HG03571 (cell line): ENCODE results near the gene SCUBE1.
A peak's percentile ranks its signal among the peaks of the same experiment; 100 is the strongest.
"Not testable (repeated sequence)": the region's sequence is repeated elsewhere in the genome, so short reads cannot be mapped to it uniquely, and the experiment has no call there.

Experiments
- ATAC-seq: cut with Tn5 transposase; IDR thresholded peaks from one replicate; pipeline ENCODE4 v1.9.1; 2021; ENCODE audit not compliant: unreplicated experiment

SCUBE1 gene

DNA sequence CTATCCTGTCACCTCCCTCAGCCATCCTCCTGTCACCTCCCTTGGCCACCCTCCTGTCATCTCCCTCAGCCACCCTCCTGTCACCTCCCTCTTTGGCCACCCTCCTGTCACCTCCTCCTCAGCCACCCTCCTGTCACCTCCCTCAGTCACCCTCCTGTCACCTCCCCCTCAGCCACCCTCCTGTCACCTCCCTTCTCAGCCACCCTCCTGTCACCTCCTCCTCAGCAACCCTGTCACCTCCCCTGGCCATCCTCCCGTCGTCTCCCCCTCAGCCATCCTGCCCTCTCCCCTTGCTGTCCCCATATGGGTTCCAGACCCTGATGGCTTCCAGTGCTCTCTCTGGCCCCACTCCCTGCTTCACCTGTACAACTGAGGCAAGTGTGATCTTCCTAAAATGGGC lies 61.8 kb downstream of the SCUBE1 start:
- no peak for ATAC-seq

DNA sequence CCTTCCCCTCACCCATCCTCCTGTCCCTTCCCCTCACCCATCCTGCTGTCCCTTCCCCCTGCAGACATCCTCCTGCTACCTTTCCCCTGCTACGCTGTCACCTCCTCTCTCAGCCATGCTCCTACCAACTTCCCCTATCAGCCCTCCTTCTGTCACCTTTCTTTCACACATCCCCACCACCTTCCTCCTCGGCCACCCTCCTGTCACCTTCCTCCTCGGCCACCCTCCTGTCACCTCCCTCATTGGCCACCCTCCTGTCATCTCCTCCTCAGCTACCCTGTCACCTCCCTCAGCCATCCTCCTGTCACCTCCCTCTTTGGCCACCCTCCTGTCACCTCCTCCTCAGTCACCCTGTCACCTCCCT lies 62.7 kb downstream of the SCUBE1 start:
- not testable (repeated sequence) for ATAC-seq

DNA sequence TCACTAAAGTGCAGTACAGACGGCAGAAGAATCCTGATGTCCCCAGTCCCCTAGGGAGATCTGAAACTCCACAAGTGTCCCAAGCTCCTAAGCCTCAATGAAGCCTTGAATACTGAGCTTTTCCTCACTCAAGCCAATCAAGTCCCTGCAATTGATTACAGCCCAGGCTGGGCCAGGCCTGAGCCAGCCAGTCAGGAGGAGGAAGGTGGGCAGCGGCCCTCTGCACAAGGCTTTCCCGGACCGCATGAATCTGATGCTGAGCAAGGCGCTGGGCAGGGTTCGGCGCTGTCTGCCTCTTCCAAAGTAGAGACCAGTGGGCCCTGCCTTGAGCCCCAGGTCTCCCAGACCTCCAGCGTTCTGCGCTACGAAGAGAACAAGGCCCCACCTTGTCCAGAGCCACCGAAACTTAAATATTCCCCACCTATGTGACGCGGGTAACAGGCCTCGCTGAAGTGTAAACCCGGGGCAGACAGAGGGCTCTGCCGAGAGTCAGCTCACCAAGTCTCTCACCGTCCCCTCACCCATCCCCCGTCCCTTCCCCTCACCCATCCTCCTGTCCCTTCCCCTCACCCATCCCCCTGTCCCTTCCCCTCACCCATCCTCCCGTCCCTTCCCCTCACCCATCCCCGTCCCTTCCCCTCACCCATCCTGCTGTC lies 63.2 kb downstream of the SCUBE1 start:
- ATAC-seq, result no peak

DNA sequence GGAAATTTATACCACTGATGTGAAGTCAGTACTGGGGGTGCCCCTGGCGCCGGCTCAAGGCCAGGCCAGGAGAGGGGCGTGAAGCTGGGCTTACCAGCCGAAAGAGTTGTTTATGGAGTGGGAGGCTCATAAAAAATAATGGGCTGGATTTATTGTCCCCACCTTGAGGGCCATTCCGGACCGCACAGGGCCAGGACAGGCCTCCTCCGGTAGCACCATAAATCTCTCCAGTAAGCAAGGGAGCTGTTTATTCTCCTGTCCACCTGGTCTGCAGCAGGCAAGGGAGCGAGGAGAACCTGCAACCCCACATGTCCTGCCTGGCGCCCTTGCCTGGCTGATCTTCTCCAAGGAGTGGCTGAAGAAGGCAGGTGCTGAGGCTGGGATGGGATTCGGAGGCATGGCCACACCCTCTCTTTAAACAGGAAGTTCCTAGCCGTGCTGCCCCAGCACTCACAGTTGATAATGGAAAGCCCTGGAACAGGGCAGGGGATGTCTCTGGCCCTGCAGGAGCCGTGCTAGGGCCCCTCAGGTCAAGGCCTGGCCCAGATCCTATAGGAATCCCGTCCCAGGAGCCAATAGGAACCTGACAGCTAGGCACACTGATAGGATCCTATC lies 65.1 kb downstream of the SCUBE1 start:
- no peak for ATAC-seq

DNA sequence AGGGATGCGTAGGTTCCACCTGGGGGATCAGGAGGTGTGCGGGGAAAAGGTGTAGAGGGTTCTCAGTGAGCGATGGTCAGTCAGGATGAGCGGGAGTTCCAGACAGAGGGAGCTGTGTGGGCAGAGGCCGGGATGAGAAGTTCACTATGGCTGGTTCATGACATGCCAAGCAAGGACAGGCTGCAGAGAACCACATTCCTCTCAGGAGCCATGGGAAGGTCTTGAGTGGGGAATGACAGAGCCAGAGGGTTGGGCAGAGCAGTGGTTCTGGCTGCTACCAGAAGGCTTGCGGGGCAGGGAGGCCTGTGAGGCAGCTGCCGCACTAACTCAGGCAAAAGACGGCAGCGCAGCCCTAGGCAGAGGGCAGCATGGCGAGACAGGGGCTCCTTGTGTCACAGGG lies 66.1 kb downstream of the SCUBE1 start:
- ATAC-seq, result no peak

DNA sequence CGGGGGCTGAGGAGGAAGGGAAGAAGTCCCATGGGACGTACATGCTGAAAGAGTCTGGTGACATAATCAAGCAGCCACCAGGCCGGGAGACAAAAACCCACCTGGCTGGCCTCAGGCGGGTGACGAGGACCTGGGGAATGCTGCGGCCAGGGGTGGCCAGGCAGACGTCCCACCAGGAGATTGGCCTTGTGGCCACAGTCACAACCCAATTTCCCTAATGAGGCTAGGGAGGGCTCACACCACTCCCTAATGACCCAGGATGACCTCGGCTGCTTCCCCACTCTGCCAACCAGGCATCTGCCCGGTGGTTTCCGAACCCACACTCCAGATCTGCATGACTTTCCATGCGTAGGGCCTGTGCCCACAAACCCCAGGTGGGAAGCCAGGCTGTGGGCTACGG lies 66.9 kb downstream of the SCUBE1 start:
- no peak for ATAC-seq

DNA sequence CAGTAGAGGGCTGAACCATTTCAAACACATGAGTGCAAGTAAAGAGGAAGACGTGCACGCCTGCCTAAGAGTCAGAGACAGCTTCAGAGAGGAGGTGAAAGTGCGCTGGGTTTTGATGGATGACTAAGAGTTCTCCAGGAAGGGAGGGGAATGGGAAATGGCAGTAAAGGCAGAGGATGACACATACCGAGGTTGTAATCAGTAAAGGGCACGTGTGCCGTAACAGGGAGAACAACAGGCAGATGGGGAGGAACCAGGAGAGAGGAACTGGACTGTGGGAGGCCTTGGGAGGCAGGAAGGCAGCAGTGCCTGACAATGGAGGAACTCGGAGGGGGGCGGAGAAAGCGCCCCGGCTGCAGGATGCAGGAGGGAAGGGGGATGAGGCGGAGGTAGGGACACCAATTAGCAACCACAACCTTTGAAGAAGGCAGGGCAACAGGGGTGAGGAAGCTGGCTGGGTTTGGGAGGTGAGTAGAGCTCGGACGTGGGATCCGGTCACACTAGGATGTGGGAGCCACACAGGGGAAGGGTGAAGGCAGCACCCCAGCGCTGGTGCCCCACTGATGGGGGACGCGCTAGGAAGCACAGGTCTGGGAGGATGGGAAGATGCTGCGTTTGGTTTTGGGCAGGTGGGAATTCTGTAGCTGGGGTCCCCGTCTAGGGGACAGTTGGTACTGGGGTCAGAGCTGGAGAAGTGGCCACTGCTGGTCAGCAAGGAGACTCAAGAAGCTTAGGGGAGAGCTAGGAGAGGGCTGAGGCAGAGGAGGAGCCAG lies 67.4 kb downstream of the SCUBE1 start:
- ATAC-seq, result no peak

DNA sequence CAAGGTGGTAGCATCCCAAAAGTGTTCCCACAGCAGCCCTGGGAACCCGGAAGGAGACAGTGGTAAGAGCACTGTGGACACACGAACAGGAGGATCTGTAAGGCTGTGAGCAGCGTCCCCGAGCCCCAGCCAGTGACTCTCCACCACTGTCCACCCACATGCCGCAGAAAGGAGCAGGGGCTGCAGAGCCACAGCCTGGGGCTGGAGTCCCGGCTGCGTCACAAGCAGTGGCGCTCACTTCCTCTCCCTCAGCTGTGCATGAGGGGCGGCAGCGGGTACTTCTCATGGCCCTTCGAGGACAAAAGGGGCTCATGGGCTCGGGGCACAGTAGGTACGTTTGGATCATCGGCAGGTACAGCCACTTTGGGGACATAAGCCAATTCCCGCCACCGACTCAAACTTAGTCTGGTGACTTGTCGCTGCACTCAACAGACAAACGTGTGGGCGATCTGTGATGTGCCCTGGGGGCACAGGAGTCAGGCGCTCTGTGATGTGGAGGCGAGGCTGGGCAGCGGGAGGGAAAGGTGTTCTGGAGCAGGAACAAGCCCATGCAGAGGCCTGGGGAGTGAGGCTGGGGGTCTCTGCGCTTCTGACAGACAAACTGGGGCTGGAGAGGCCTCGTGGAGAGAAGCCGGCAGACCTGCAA lies 68.5 kb downstream of the SCUBE1 start:
- ATAC-seq, result no peak

DNA sequence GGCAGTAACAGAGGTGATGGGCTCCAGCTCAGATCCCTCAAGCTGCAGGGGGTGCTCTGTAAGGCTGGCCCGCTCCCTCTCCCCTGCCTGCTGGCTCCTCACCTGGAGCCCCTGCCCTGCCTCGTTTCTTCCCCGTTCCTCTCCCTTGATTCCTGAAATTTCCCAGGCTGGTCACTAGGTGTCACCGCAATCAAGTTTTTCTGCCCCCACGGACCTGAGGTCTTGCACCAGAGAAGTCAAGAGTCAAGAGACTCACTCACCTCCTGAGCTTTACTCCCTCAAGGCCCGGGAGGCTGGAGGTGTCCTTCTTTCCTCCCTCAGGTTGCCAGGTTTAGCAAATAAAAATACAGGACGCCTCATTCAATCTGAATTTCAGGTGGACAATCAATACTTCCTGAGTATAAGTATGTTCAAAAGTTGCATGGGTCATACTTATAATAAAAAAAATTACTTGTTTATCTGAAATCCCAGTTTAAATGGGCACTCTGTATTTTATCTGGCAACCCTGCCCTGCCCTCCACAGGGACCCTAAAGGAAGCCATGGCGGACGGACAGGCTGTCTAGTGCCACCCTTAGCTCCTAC lies 69.2 kb downstream of the SCUBE1 start:
- no peak for ATAC-seq

DNA sequence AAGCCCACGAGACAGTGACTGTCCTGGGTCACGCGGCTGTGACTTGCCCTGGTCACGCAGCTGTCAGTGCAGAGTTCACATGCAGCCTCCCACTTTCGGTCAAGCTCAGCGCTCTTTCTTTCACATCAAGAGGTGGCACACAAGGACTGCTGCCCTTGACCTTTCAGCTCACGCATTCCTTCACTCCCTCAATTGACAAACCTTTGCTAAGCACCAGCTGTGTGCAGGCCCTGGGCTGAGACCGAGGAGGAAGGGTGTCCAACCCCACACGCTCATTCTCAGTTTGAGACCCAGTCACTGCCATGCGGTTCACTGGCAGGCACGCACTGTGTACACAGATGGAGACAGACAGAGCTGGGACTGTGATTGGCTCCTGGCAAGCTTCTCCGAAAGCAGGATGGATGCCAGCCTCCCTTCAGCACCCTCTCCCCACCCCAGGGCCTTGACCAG lies 70.3 kb downstream of the SCUBE1 start:
- no peak for ATAC-seq

DNA sequence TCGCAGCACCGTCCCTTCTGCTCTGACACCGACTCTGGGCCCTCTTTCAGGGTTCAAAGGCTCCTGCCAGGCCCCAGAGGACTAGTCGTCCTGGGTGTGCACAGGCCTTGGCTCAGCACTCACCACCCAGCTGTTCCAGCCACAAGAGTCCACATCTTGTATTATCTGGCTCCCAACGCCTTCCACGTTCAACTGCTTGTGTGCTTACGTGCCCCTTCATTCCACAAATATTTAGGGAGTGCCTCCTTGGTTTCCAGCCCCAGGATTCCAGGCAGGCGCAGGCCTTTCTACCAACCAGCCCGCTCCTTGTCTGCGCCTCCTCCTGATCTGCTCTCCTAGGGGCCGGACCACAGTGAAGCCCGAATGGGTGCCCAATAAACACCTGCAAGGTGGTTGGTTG lies 70.9 kb downstream of the SCUBE1 start:
- no peak for ATAC-seq

DNA sequence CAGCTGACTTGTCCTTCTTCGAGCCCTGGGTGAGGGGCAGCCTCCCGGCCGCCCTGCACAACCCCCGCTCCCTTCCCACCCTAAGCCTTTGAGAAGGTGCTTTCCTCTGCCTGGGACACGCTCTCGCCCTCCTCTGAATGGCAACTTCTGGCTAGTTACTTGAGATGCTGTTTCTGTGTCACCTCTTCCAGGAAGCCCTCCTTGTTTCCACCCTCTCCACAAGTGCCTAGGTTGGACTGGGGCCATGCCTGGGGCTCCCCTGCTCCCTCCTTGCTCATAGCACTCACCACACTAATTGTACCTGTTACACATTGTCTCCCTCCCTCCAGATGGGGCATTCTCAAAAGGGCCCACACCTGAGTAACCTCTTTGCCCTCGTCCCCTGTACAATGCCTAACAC lies 72.2 kb downstream of the SCUBE1 start:
- no peak for ATAC-seq

DNA sequence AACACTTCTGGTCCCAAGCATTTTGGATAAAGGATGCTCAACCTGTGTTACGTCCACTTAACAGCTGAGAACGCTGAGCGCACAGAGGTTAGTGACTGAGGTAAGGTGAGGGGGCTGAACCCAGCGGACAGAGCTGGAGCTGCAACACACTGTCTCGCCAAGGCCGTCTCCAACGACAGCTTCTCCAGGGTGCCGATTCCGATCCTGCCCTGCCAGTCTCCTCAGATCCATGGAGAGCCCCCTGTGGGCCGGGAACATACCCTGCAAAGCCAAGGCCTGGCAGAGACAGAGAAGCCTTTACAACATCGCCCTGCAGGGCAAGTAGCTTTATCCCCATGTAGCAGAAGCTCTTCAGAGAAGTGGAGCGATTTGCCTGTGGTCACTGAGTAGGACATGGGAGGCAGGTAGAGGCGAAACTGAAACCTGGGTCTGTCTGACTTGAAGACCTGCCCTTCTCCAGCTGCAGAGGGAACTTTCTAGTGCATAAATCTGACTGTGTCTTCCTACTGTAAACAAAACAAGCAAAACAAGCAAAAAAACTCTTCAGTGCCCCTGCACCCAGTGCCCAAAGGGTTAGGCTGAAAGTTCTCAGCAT lies 72.8 kb downstream of the SCUBE1 start:
- ATAC-seq, result no peak

DNA sequence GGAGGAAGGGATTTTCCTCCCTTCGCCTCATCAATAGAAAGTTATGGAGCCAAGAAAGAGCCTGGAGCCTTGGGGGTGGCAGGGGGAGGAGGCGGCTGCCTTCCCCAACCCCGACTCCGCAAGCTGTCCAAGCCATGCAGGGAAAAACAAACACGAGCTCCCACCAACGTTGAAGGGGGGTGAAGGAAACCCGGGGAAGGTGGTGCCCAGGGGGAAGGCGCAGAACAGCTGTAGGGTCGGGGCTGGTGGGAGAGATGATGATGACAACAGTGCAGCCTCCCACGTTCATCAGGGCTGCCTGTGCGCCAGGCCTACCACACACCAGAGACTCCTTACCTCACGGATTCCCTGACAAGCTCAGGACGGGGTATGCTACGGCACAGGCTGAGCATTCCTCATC lies 73.5 kb downstream of the SCUBE1 start:
- ATAC-seq, result no peak

DNA sequence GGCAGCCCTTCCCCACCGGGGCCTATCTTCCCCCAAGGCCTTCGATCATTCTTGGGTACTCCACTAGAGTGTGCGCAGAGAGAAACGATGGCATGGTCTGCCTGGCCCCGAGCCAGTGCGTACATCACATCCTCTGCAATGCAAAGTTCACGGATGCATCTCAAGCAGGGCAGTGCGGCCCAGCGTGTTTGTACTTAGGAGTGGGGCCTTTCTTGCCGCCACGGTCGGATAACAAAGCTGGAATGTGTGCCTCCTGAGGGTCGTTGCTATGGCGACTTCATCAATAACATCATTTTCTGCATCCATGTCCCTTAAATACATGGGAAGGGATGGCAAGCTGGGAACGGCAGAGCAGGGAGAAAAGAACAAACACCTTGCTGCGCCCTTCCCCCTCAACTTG lies 73.9 kb downstream of the SCUBE1 start:
- ATAC-seq, result no peak

DNA sequence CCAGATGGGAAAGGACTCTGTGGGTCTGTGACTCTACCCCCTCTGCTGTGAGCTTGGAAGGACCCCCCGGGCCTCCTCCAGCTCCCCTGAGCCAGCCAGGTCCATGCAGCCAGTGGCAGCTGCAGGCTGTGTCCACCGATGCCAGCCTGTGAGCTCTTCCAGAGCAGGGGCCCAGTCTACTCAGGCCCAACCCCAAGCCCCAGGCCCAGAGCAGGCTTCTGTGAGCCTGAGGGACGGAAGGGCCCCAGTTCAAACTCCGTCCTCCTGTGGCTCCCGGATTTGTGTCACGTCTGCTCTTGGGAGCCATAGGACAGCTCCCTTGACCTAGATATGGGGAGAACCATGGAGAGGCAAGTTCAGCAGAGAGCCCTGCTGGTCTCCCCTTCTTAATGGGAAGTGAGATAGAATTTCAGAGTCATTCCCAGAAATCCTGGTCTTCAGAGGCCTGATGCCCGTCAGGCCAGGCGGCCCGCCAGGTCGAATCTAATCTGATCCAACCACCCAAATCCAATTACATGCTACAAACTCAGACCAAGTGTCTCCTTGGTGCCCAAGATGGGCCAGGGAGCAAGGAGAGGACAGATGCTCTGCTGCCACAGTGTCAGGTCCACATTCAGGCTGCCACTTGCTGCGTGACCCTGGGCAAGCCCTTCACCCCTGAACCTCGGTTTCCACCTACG lies 75.1 kb downstream of the SCUBE1 start:
- ATAC-seq, result no peak

DNA sequence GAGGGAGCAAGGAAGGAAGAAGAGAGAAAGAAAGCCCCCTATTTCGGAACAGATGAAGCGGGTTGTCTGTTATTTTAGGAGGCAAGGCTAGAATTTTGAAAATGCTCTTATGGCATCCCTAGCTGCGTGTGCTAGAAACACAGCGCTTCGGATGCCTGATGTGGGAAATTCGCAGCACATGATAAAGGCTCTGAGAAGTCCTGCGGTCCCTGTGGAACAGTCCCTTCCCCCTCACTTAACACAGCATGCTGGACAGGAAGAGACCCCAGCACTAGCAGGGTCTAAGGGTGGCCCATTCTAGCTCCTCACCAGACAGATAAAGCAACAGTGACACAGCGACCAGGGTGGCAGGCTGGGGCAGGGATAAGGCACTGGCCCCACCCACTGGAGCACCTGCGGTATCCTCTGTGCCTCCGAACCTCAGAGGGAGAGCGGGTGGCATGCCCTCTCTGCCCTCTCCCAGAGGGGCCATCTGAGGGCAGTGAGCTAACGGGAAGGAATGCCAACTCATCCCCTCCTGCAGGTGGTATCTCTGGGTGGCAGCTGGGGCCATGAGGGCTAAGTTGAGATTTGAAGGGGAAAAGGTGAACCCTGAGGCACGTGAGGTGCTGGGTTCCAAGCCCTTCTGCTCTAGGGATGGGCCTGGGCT lies 75.7 kb downstream of the SCUBE1 start:
- no peak for ATAC-seq

DNA sequence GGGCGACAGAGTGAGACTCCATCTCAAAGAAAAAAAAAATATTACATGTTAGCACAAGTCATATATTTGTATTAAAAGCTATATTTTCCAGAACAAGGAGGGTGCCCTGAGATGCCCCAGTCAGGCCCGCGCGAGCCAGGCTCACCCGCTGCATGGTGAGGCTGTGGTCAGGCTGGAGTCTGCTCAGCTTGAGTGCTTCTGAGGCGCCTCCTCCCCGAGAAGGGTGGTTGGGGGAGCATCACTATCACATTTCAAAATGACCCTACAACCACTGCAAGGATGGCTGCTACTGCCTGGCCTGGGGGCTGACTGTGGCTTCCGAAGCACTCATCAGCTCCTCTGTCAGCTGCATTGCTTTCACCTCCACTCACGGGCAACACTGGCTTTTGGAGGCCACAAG lies 77.1 kb downstream of the SCUBE1 start:
- no peak for ATAC-seq

DNA sequence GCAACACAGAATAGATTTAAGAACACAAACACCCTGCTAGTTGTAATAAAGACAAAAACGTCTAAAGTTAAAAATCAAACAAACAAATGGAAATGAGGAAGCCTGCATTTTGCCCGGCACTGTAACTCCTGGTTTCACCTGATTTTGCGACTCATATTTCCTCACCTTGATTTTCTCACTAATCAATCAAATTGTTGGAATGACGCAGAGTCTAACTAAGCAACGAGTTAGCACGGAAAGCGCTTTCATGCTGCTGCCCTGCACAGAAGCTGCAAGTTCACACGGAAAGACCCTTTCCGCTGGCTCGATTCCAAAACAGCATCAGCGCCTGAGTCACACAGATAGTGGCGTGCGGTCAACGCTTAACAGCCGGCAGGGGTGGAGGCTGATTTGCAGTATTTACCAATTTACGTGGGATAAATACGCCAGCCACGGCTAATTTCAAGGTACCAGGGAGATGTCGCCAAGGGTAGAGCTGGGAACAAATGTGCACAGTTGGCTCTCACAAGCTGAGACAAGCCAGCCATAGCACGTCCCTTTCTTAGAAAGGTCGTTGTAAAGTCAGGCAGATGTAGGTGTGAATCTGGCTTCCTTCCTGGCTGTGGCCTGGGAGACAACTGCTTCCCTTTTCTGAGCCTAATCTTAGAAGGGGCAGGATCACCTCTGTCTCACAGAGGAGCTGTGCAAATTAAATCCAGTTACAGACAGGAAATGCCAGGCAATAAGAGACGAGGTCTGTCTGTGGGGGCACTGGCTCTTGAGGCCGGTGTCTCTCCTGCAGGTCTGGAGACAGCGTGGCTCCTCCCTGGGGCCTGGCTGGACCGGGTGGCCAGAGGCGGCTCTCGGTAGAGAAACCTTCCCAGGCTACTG lies 79.3 kb downstream of the SCUBE1 start:
- ATAC-seq, result peak; percentile 59
